H9 (cell line): ENCODE data around the gene PLEKHM3. TPM values are rescaled to one million over a fixed set of nuclear protein-coding genes. Genes with fewer than 3 reads are reported as not detected.

Experiments used
- DNase-seq: peaks from one replicate; pipeline ENCODE4 v3.0.0-alpha.2; 2017
- H2AFZ ChIP-seq: one replicate; pipeline ENCODE4 v1.6.1; 2013; ENCODE audit warnings: mild to moderate bottlenecking, low read length, control low read depth, moderate library complexity
- H2AK5ac ChIP-seq: 2 replicates; pipeline ENCODE4 v1.6.1; 2013; ENCODE audit warnings: low read length, control low read depth, mixed read lengths; ENCODE audit not compliant: insufficient read length
- H2BK120ac ChIP-seq: one replicate; pipeline ENCODE4 v1.6.1; 2013; ENCODE audit warnings: low read depth, mild to moderate bottlenecking, low read length, control low read depth, inconsistent platforms; ENCODE audit not compliant: poor library complexity, severe bottlenecking
- H2BK12ac ChIP-seq: 2 replicates; pipeline ENCODE4 v1.6.1; 2013; ENCODE audit warnings: low read length, control low read depth, mixed read lengths, low read depth; ENCODE audit not compliant: insufficient read length
- H2BK15ac ChIP-seq: 2 replicates; pipeline ENCODE4 v1.6.1; 2013; ENCODE audit warnings: low read depth, low read length, control low read depth
- H2BK20ac ChIP-seq: one replicate; pipeline ENCODE4 v1.6.1; 2013; ENCODE audit warnings: low read depth, mild to moderate bottlenecking, low read length, control low read depth, inconsistent platforms; ENCODE audit not compliant: poor library complexity, severe bottlenecking
- H2BK5ac ChIP-seq: 2 replicates; pipeline ENCODE4 v1.6.1; 2013; ENCODE audit warnings: low read length, control low read depth, mixed read lengths; ENCODE audit not compliant: insufficient read length
- H3K14ac ChIP-seq: 2 replicates; pipeline ENCODE4 v1.6.1; 2013; ENCODE audit warnings: low read length, control low read depth; ENCODE audit not compliant: insufficient read depth
- H3K18ac ChIP-seq: 2 replicates; pipeline ENCODE4 v1.6.1; 2013; ENCODE audit warnings: low read depth, mild to moderate bottlenecking, mixed read lengths, low read length, control low read depth; ENCODE audit not compliant: insufficient read length
- H3K23ac ChIP-seq: 2 replicates; pipeline ENCODE4 v1.6.1; 2013; ENCODE audit warnings: low read length, control low read depth, mixed read lengths, low read depth; ENCODE audit not compliant: insufficient read length
- H3K23me2 ChIP-seq: 2 replicates; pipeline ENCODE4 v1.6.1; 2013; ENCODE audit warnings: low read depth, mild to moderate bottlenecking, mixed read lengths, low read length, control low read depth; ENCODE audit not compliant: insufficient read length, poor library complexity, severe bottlenecking
- H3K27ac ChIP-seq: 2 replicates; pipeline ENCODE4 v1.5.1; 2013; ENCODE audit warnings: low read length, control low read depth, mixed read lengths, low read depth; ENCODE audit not compliant: insufficient read length
- H3K27me3 ChIP-seq: 2 replicates; pipeline ENCODE4 v1.6.1; 2013; ENCODE audit warnings: low read length, control low read depth, inconsistent platforms; ENCODE audit not compliant: insufficient read depth
- H3K4ac ChIP-seq: 2 replicates; pipeline ENCODE4 v1.6.1; 2013; ENCODE audit warnings: low read depth, mild to moderate bottlenecking, control low read depth, inconsistent platforms, low read length, moderate library complexity
- H3K4me1 ChIP-seq: 2 replicates; pipeline ENCODE4 v1.6.1; 2013; ENCODE audit warnings: low read length, control low read depth, inconsistent platforms; ENCODE audit not compliant: insufficient read depth
- H3K4me2 ChIP-seq: 2 replicates; pipeline ENCODE4 v1.6.1; 2013; ENCODE audit warnings: low read length, control low read depth, mixed read lengths; ENCODE audit not compliant: insufficient read length, insufficient read depth
- H3K56ac ChIP-seq: 2 replicates; pipeline ENCODE4 v1.6.1; 2013; ENCODE audit warnings: low read depth, mild to moderate bottlenecking, mixed read lengths, low read length, control low read depth; ENCODE audit not compliant: insufficient read length
- H3K79me1 ChIP-seq: 2 replicates; pipeline ENCODE4 v1.6.1; 2013; ENCODE audit warnings: low read depth, mild to moderate bottlenecking, moderate library complexity, low read length, control low read depth, inconsistent platforms; ENCODE audit not compliant: insufficient read depth, poor library complexity, severe bottlenecking
- H3K79me2 ChIP-seq: 2 replicates; pipeline ENCODE4 v1.6.1; 2013; ENCODE audit warnings: low read length, control low read depth, inconsistent platforms; ENCODE audit not compliant: insufficient read depth
- H3K9ac ChIP-seq: 2 replicates; pipeline ENCODE4 v1.6.1; 2013; ENCODE audit warnings: low read length, control low read depth, mixed read lengths; ENCODE audit not compliant: insufficient read length; ENCODE audit errors: extremely low read depth
- H3K9me3 ChIP-seq: one replicate; pipeline ENCODE4 v1.6.1; 2013; ENCODE audit warnings: low read depth, low read length, inconsistent platforms; ENCODE audit not compliant: control insufficient read depth
- H3T11ph ChIP-seq: one replicate; pipeline ENCODE4 v1.6.1; 2013; ENCODE audit warnings: mild to moderate bottlenecking, low read length, control low read depth, inconsistent platforms
- H4K20me1 ChIP-seq: one replicate; pipeline ENCODE4 v1.6.1; 2013; ENCODE audit not compliant: control insufficient read depth, insufficient read length, insufficient read depth
- H4K5ac ChIP-seq: 2 replicates; pipeline ENCODE4 v1.6.1; 2013; ENCODE audit warnings: low read depth, mild to moderate bottlenecking, mixed read lengths, low read length, control low read depth; ENCODE audit not compliant: insufficient read length
- H4K8ac ChIP-seq: replicated peaks from 2 replicates; pipeline ENCODE4 v1.6.1; 2013; ENCODE audit warnings: low read length, control low read depth, mixed read lengths, low read depth; ENCODE audit not compliant: insufficient read length
- H4K91ac ChIP-seq: 2 replicates; pipeline ENCODE4 v1.6.1; 2013; ENCODE audit warnings: low read depth, mild to moderate bottlenecking, moderate library complexity, mixed read lengths, low read length, control low read depth; ENCODE audit not compliant: insufficient read length
- H3K27ac Mint-ChIP-seq, 3 experiments: 2 replicates in 2 of 3; 3 replicates in 1 of 3; pipeline ENCODE4 v1.8.0; 2020 to 2021; ENCODE audit warnings: mixed read lengths in 3 of 3, mild to moderate bottlenecking in 1 of 3, moderate library complexity in 1 of 3
- H3K27me3 Mint-ChIP-seq: 2 replicates; pipeline ENCODE4 v1.8.0; 2021; ENCODE audit warnings: low read depth, mild to moderate bottlenecking, moderate library complexity, mixed read lengths
- H3K36me3 Mint-ChIP-seq, 3 experiments: 2 replicates in 2 of 3; 3 replicates in 1 of 3; pipeline ENCODE4 v1.8.0; 2020 to 2021; ENCODE audit warnings: low read depth in 3 of 3, mixed read lengths in 3 of 3; ENCODE audit not compliant: insufficient read depth in 1 of 3
- H3K4me1 Mint-ChIP-seq, 2 experiments: 2 replicates each; pipeline ENCODE4 v1.8.0; 2020; ENCODE audit warnings: mixed read lengths in 2 of 2
- H3K4me3 Mint-ChIP-seq, 2 experiments: 2 replicates in 1 of 2; 3 replicates in 1 of 2; pipeline ENCODE4 v1.8.0; 2020 to 2021; ENCODE audit warnings: mild to moderate bottlenecking in 2 of 2, mixed read lengths in 2 of 2, moderate library complexity in 1 of 2
- H3K9me3 Mint-ChIP-seq, 2 experiments: 2 replicates in 1 of 2; 3 replicates in 1 of 2; pipeline ENCODE4 v1.8.0; 2020; ENCODE audit warnings: mild to moderate bottlenecking in 2 of 2, mixed read lengths in 2 of 2, moderate library complexity in 1 of 2
- WGBS: extraction: QIAGEN DNeasy Blood & Tissue Kit; methylation state at CpG from one replicate; pipeline ENCODE4 v1.1.7; 2013; ENCODE audit warnings: missing lambda C conversion rate, low lambda C conversion rate, mixed read lengths; ENCODE audit not compliant: insufficient read length; ENCODE audit errors: extremely low coverage; 5-methylcytosine and 5-hydroxymethylcytosine counted together
- total RNA-seq: library from RNA; stranded (reverse); gene quantifications from 2 replicates; pipeline ENCODE4 v1.2.1, GENCODE V29; 2021
- TF ChIP-seq, protein P1 (sequence below): fragments of 200-600 bp; sonication (generic); conservative IDR thresholded peaks from 3 replicates; pipeline ENCODE4 v1.8.0; 2021; ENCODE audit warnings: antibody characterized with exemption, mild to moderate bottlenecking

Gene PLEKHM3
- total RNA-seq, 1 experiment from 2014 or later, result 7.5 TPM

DNA sequence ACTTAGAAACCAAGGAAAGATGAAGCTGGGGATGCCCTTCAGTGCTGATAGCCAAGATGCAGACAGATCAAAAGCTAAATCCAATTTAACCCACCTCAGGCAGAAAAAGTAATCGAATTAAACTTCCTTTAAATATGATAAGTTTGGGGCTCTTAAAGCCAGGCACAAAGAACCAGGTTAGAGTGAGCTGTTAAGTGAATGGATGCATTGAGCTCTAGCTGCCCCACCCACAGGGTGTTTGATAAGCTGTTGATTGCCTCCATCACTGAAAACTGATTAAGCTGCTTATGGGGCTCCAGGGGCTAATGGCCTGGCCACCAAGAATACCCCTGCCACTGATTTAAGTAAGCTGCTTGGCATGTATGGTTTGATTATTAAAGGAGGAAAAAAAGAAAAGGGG, 119.8 kb downstream of the PLEKHM3 start:
- H2BK12ac ChIP-seq, result no peak overlapping the region
- H4K5ac ChIP-seq, result no peak overlapping the region
- H3K4me2 ChIP-seq, result no peak overlapping the region
- H3K9me3 ChIP-seq, result no peaks in the 10 kb centered on the region
- no peak overlapping the region for H2BK15ac ChIP-seq
- no peak overlapping the region for H2BK5ac ChIP-seq
- no CpG with 5 or more reads among the region's 1 CpG for WGBS
- no peak for DNase-seq
- H3K4me1 ChIP-seq, result no peaks in the 10 kb centered on the region
- no peak overlapping the region for H4K8ac ChIP-seq
- Mint-ChIP-seq H3K27ac (no peak overlapping the region; a peak in 1 of 7 replicates), H3K4me3 (no peak overlapping the region), H3K4me1 (peaks cover 32 to 35% of the 10 kb centered on the region in 2 experiments), H3K27me3 (no peaks in the 10 kb centered on the region), H3K36me3 (peaks cover 0 to 3% (median 0%) of the 10 kb centered on the region in 3 experiments; a peak in 1 of 7 replicates), H3K9me3 (no peaks in the 10 kb centered on the region)
- no peaks in the 10 kb centered on the region for H3K79me1 ChIP-seq
- H2BK120ac ChIP-seq, result no peak overlapping the region
- no peak overlapping the region for H3K9ac ChIP-seq
- H2BK20ac ChIP-seq, result no peak overlapping the region
- H4K20me1 ChIP-seq, result no peaks in the 10 kb centered on the region
- TF ChIP-seq, protein P1, sequence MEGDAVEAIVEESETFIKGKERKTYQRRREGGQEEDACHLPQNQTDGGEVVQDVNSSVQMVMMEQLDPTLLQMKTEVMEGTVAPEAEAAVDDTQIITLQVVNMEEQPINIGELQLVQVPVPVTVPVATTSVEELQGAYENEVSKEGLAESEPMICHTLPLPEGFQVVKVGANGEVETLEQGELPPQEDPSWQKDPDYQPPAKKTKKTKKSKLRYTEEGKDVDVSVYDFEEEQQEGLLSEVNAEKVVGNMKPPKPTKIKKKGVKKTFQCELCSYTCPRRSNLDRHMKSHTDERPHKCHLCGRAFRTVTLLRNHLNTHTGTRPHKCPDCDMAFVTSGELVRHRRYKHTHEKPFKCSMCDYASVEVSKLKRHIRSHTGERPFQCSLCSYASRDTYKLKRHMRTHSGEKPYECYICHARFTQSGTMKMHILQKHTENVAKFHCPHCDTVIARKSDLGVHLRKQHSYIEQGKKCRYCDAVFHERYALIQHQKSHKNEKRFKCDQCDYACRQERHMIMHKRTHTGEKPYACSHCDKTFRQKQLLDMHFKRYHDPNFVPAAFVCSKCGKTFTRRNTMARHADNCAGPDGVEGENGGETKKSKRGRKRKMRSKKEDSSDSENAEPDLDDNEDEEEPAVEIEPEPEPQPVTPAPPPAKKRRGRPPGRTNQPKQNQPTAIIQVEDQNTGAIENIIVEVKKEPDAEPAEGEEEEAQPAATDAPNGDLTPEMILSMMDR, result no peak
- no peak overlapping the region for H2AK5ac ChIP-seq
- H3T11ph ChIP-seq, result no peak overlapping the region
- H3K56ac ChIP-seq, result no peak overlapping the region
- H3K14ac ChIP-seq, result no peak overlapping the region
- H3K4ac ChIP-seq, result no peak overlapping the region
- no peaks in the 10 kb centered on the region for H3K79me2 ChIP-seq
- no peak overlapping the region for H3K23ac ChIP-seq
- H3K27ac ChIP-seq, result no peak overlapping the region
- H3K18ac ChIP-seq, result no peak overlapping the region
- H4K91ac ChIP-seq, result no peak overlapping the region
- H3K27me3 ChIP-seq, result no peaks in the 10 kb centered on the region
- no peaks in the 10 kb centered on the region for H3K23me2 ChIP-seq
- H2AFZ ChIP-seq, result no peak overlapping the region
